ENCODE measurements around the gene LOC101059915.
"Not testable (repeated sequence)": the region's sequence is repeated elsewhere in the genome, so short reads cannot be mapped to it uniquely, and the experiment has no call there.

LOC101059915 gene

DNA sequence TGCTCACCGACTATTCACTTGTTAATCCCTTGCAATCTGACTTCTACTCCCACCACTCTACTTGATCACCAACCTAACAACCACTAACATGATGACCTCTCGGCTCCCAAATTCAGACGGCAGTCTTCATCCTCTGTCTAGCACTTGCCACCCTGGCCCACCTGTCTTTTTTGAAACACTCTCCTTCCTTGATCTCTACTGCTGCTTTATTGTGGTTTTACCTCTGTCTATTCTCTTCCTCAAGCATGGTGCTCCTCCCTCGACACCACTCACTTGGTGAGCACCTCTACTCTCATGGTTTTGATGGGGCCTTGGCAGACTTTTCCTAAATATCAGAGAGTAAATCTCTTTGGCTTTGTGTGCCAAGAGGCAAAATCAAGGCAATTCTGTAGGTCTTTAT lies 27.3 kb upstream of the LOC101059915 start:
- H3K27ac Mint-ChIP-seq (ENCODE audit: unreplicated experiment) = no peak overlapping the region
- H3K9me3 Mint-ChIP-seq (ENCODE audit: unreplicated experiment) = peaks cover 8% of the 10 kb centered on the region
- no peak for TF ChIP-seq CTCF (IDR thresholded peaks at IDR 0.05)
- H3K36me3 Mint-ChIP-seq (ENCODE audit: unreplicated experiment) = no peaks in the 10 kb centered on the region
- no peak for DNase-seq (ENCODE audit: extremely low spot score, unreplicated experiment)
- H3K4me1 Mint-ChIP-seq (ENCODE audit: unreplicated experiment) = peaks cover 4% of the 10 kb centered on the region
- no peak overlapping the region for H3K4me3 Mint-ChIP-seq (ENCODE audit: unreplicated experiment)
- H3K27me3 Mint-ChIP-seq (ENCODE audit: unreplicated experiment) = no peaks in the 10 kb centered on the region

- not testable (repeated sequence) for DNase-seq (ENCODE audit: extremely low spot score, unreplicated experiment); H3K36me3 Mint-ChIP-seq (ENCODE audit: unreplicated experiment); H3K27me3 Mint-ChIP-seq (ENCODE audit: unreplicated experiment); H3K9me3 Mint-ChIP-seq (ENCODE audit: unreplicated experiment); H3K4me3 Mint-ChIP-seq (ENCODE audit: unreplicated experiment); H3K4me1 Mint-ChIP-seq (ENCODE audit: unreplicated experiment); H3K27ac Mint-ChIP-seq (ENCODE audit: unreplicated experiment)
Observed at GRCh38 chrX:71644406-71644805, 22.9 kb upstream of the LOC101059915 start.

- Mint-ChIP-seq H3K36me3 (ENCODE audit: unreplicated experiment) (no peaks in the 10 kb centered on the region), H3K27me3 (ENCODE audit: unreplicated experiment) (no peaks in the 10 kb centered on the region), H3K9me3 (ENCODE audit: unreplicated experiment) (no peaks in the 10 kb centered on the region), H3K4me3 (ENCODE audit: unreplicated experiment) (no peak overlapping the region), H3K27ac (ENCODE audit: unreplicated experiment) (no peak overlapping the region), H3K4me1 (ENCODE audit: unreplicated experiment) (no peaks in the 10 kb centered on the region)
- DNase-seq (ENCODE audit: extremely low spot score, unreplicated experiment) = no peak
- TF ChIP-seq CTCF (IDR thresholded peaks at IDR 0.05) = no peak
Observed at GRCh38 chrX:71650333-71650969, 16.9 kb upstream of the LOC101059915 start.

DNA sequence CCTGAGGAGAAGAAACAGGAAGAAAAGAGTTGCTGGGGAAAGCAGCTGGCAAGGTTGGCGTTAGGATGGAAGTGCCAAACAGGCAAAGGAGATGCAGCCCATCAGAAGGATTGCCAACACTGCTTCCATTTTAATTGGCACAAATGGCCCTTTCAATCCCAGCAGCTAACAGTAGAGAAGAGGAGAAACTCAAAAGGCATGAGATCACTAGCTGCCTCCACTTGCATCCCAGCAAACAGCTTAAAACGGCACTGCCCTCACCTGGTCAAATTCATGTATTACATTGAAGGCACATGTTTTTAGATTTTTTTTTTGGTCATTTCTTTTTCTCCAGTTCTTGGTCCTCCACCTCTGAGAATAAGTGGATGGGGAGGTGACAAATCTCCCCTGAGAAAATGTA lies 14.9 kb upstream of the LOC101059915 start:
- no peak overlapping the region for H3K4me3 Mint-ChIP-seq (ENCODE audit: unreplicated experiment)
- TF ChIP-seq CTCF (IDR thresholded peaks at IDR 0.05) = peak; percentile 61
- peaks cover 7% of the 10 kb centered on the region for H3K9me3 Mint-ChIP-seq (ENCODE audit: unreplicated experiment)
- no peaks in the 10 kb centered on the region for H3K27me3 Mint-ChIP-seq (ENCODE audit: unreplicated experiment)
- H3K36me3 Mint-ChIP-seq (ENCODE audit: unreplicated experiment) = no peaks in the 10 kb centered on the region
- H3K27ac Mint-ChIP-seq (ENCODE audit: unreplicated experiment) = no peak overlapping the region
- H3K4me1 Mint-ChIP-seq (ENCODE audit: unreplicated experiment) = no peaks in the 10 kb centered on the region
- no peak for DNase-seq (ENCODE audit: extremely low spot score, unreplicated experiment)

DNA sequence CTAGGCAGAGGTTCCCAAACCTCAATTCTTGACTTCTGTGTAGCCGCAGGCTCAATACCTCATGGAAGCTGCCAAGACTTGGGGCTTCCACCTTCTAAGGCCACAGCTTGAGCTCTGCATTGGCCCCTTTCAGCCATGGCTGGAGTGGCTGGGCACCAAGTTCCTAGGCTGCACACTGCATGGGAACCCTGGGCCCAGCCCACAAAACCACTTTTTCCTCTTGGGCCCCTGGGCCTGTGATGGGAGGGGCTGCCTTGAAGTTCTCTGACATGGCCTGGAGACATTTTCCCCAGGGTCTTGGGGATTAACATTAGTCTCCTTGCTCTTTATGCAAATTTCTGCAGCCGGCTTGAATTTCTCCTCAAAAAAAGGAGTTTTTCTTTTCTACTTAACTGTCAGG lies 14.0 kb upstream of the LOC101059915 start:
- Mint-ChIP-seq H3K27me3 (ENCODE audit: unreplicated experiment) (no peaks in the 10 kb centered on the region), H3K9me3 (ENCODE audit: unreplicated experiment) (peaks cover 7% of the 10 kb centered on the region)

More for the DNA sequence above, 14.0 kb upstream of the LOC101059915 start:
- Mint-ChIP-seq H3K36me3 (ENCODE audit: unreplicated experiment) (no peaks in the 10 kb centered on the region), H3K27ac (ENCODE audit: unreplicated experiment) (no peak overlapping the region), H3K4me3 (ENCODE audit: unreplicated experiment) (no peak overlapping the region), H3K4me1 (ENCODE audit: unreplicated experiment) (no peaks in the 10 kb centered on the region)
- no peak for TF ChIP-seq CTCF (IDR thresholded peaks at IDR 0.05)
- DNase-seq (ENCODE audit: extremely low spot score, unreplicated experiment) = no peak

Measured in osteocyte (in vitro differentiated cells).